OCI-LY7 (cell line): Measurements from ENCODE around the gene ATP8B1. TPM values are rescaled to one million over a fixed set of nuclear protein-coding genes. Genes with fewer than 3 reads are reported as not detected.

ENCODE experiments used
- BruUV-seq: library from RNA; stranded (reverse); fragments of 400-500 nt; replicated peaks from 2 replicates; lab custom pipeline; 2021; lab: Mats Ljungman, UMichigan
- CTCF ChIA-PET: fragments of 300-600 bp; sonication (Branson Sonifier 250); formaldehyde crosslinking; loops from one replicate; lab custom pipeline; 2022; ENCODE audit warnings: antibody characterized with exemption; ENCODE audit not compliant: unreplicated experiment; lab: Charles Lee
- POLR2A ChIA-PET: fragments of 300-600 bp; sonication (Branson Sonifier 250); formaldehyde crosslinking; loops from one replicate; lab custom pipeline; 2022; ENCODE audit warnings: antibody characterized with exemption; lab: Charles Lee
- DNase-seq: peaks from one replicate; pipeline ENCODE4 v3.0.0-alpha.2; 2015; ENCODE audit warnings: low spot score
- H2AFZ ChIP-seq: fragments of 200-600 bp; sonication (generic), shearing (Covaris generic); 2 replicates; pipeline ENCODE4 v1.6.1; 2014; ENCODE audit warnings: mild to moderate bottlenecking, antibody characterized with exemption, low read length, moderate library complexity
- H3K27ac ChIP-seq: fragments of 200-600 bp; sonication (generic); 2 replicates; pipeline ENCODE4 v1.5.1; 2014; ENCODE audit warnings: mixed run types, low read depth, mild to moderate bottlenecking, moderate library complexity, low read length, inconsistent platforms; ENCODE audit not compliant: poor library complexity, severe bottlenecking
- H3K36me3 ChIP-seq: fragments of 200-600 bp; sonication (generic); 2 replicates; pipeline ENCODE4 v1.6.1; 2014; ENCODE audit warnings: mild to moderate bottlenecking, antibody characterized with exemption, low read length, moderate library complexity, mixed read lengths; ENCODE audit not compliant: insufficient read depth
- H3K4me1 ChIP-seq: fragments of 200-600 bp; sonication (generic); 2 replicates; pipeline ENCODE4 v1.5.1; 2014; ENCODE audit warnings: mild to moderate bottlenecking, low read length; ENCODE audit not compliant: insufficient read depth, poor library complexity, severe bottlenecking
- H3K4me2 ChIP-seq: fragments of 200-600 bp; sonication (generic); 2 replicates; pipeline ENCODE4 v1.6.1; 2014; ENCODE audit warnings: mild to moderate bottlenecking, low read length
- H3K4me3 ChIP-seq: fragments of 200-600 bp; sonication (generic); 2 replicates; pipeline ENCODE4 v1.5.1; 2014; ENCODE audit warnings: mild to moderate bottlenecking, low read depth, low read length; ENCODE audit not compliant: poor library complexity, severe bottlenecking
- H3K79me2 ChIP-seq: fragments of 200-600 bp; sonication (generic); 2 replicates; pipeline ENCODE4 v1.6.1; 2016; ENCODE audit warnings: low read depth, mild to moderate bottlenecking, low read length, moderate library complexity, mixed read lengths; ENCODE audit not compliant: insufficient read depth
- H3K9me2 ChIP-seq: fragments of 200-600 bp; sonication (generic); 2 replicates; pipeline ENCODE4 v1.6.1; 2016; ENCODE audit warnings: mild to moderate bottlenecking, low read length, mixed read lengths; ENCODE audit not compliant: insufficient read depth
- H3K9me3 ChIP-seq: fragments of 200-600 bp; sonication (generic); 2 replicates; pipeline ENCODE4 v1.6.1; 2014; ENCODE audit warnings: mild to moderate bottlenecking, mixed run types, low read length, mixed read lengths
- H4K20me1 ChIP-seq: fragments of 200-600 bp; sonication (generic); 2 replicates; pipeline ENCODE4 v1.6.1; 2014; ENCODE audit warnings: mild to moderate bottlenecking, antibody characterized with exemption, low read length, moderate library complexity, mixed read lengths; ENCODE audit not compliant: insufficient read depth
- CTCF ChIP-seq: fragments of 200-600 bp; sonication (generic); conservative IDR thresholded peaks from 2 replicates; pipeline ENCODE4 v1.5.1; 2014; ENCODE audit warnings: mild to moderate bottlenecking, antibody characterized with exemption, low read length, moderate library complexity, mixed read lengths
- EZH2phosphoT487 ChIP-seq: fragments of 200-600 bp; sonication (generic); IDR thresholded peaks from 2 replicates; pipeline ENCODE4 v1.6.1; 2018; ENCODE audit warnings: low read depth, borderline replicate concordance, mild to moderate bottlenecking, mixed run types, antibody characterized with exemption, low read length, moderate library complexity, mixed read lengths
- intact Hi-C: fragments of 100-400 bp; cut with micrococcal nuclease; formaldehyde crosslinking; loops from one replicate; pipeline ENCODE4 v1.10.0; 2022; ENCODE audit not compliant: unreplicated experiment
- total RNA-seq, 2 experiments: library from RNA; depleted of rRNA in 1 of 2; stranded (reverse); fragments of >200 nt in 1 of 2; shearing (Covaris generic) in 1 of 2; gene quantifications; 2 replicates each; pipeline ENCODE4 v1.2.3, GENCODE V29; 2014 to 2022

The ATP8B1 gene
- total RNA-seq, 2 experiments from 2014 or later: not detected

GRCh38 chr18:57753063-57753462 is 50.1 kb downstream of the ATP8B1 start:
- Histone ChIP-seq H3K79me2 (no peaks in the 10 kb centered on the region; the same call in 1 of the 2 replicates), H2AFZ (no peak overlapping the region), H3K27ac (no peak overlapping the region), H3K36me3 (no peaks in the 10 kb centered on the region), H4K20me1 (no peaks in the 10 kb centered on the region), H3K9me2 (no peaks in the 10 kb centered on the region), H3K9me3 (no peaks in the 10 kb centered on the region), H3K4me1 (peaks cover 12% of the 10 kb centered on the region), H3K4me3 (no peak overlapping the region), H3K4me2 (no peak overlapping the region)
- CTCF ChIA-PET: no interaction called here
- intact Hi-C loops: no loop called here
- TF ChIP-seq EZH2phosphoT487: no peak
- no peak for TF ChIP-seq CTCF
- POLR2A ChIA-PET: no interaction called here
- BruUV-seq: no TSS peak
- DNase-seq: no peak

DNA sequence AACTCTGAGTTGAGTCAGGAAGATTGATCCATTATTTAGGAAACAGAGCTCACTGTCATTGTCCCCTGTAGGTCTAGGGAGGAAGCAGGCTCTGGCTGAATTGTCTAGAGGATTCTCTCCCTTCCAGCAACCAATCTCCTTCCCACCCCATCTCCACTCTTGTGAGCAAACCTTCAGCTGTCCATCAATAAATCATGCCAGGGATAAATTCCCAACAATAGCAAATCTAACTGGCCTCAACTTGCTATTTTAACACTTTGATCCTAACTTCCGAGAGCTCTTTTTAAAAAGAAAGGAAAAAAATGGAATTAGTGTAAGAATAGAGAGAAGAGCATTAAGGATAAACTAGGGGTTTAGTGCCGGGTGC is 53.5 kb downstream of the ATP8B1 start:
- ChIA-PET CTCF (no interaction called here), POLR2A (interaction anchor here (1.1 kb wide), 1 partner anchor 9 kb away, joined by 5 read pairs; no protein-coding TSS in a partner anchor)
- Histone ChIP-seq H3K27ac (no peak overlapping the region), H3K9me2 (no peaks in the 10 kb centered on the region), H2AFZ (no peak overlapping the region), H3K4me2 (no peak overlapping the region), H3K4me1 (peaks cover 20% of the 10 kb centered on the region), H3K4me3 (no peak overlapping the region), H4K20me1 (no peaks in the 10 kb centered on the region), H3K36me3 (no peaks in the 10 kb centered on the region), H3K79me2 (no peaks in the 10 kb centered on the region; the same call in 1 of the 2 replicates), H3K9me3 (no peaks in the 10 kb centered on the region)
- no peak for TF ChIP-seq EZH2phosphoT487
- no peak for DNase-seq
- intact Hi-C loops: no loop called here
- no TSS peak for BruUV-seq

GRCh38 chr18:57748770-57749603 is 54.1 kb downstream of the ATP8B1 start:
- H3K9me3 ChIP-seq: no peaks in the 10 kb centered on the region
- no peaks in the 10 kb centered on the region for H3K9me2 ChIP-seq
- intact Hi-C loops: no loop called here
- H3K4me2 ChIP-seq: peak overlapping the region; percentile 54
- TF ChIP-seq CTCF: no peak
- TF ChIP-seq EZH2phosphoT487: no peak
- BruUV-seq: no TSS peak
- H2AFZ ChIP-seq: no peak overlapping the region
- no peaks in the 10 kb centered on the region for H4K20me1 ChIP-seq
- no peak overlapping the region for H3K27ac ChIP-seq
- ChIA-PET CTCF (no interaction called here), POLR2A (interaction anchor here (1.1 kb wide), 1 partner anchor 8 kb away, joined by 5 read pairs; no protein-coding TSS in a partner anchor)
- peak; percentile 12 for DNase-seq
- no peak overlapping the region for H3K4me3 ChIP-seq
- no peaks in the 10 kb centered on the region for H3K36me3 ChIP-seq
- no peaks in the 10 kb centered on the region; the same call in 1 of the 2 replicates for H3K79me2 ChIP-seq
- H3K4me1 ChIP-seq: peaks cover 20% of the 10 kb centered on the region
